Fibroblast of upper back skin (primary cell): ENCODE data around the gene PCDHB4.
"Not testable (repeated sequence)": the region's sequence is repeated elsewhere in the genome, so short reads cannot be mapped to it uniquely, and the experiment has no call there.

Source experiments
- DNase-seq: peaks from one replicate; pipeline ENCODE4 v3.0.0-alpha.2; 2013

PCDHB4 gene

GRCh38 chr5:141121563-141121962 is at the start of gene PCDHB4:
TSS of gene PCDHB4 (plus strand) at chr5:141121818. CDS start at chr5:141121999, 181 bp downstream.
- DNase-seq: no peak

GRCh38 chr5:141077826-141078225 is 43.8 kb upstream of the PCDHB4 start:
- DNase-seq: no peak

- DNase-seq: no peak
These were observed 39.4 kb upstream of the PCDHB4 start for GRCh38 chr5:141082228-141082627.

- DNase-seq: peak; percentile 38
These were observed 37.1 kb upstream of the PCDHB4 start for GRCh38 chr5:141084487-141084989.

- DNase-seq: peak; percentile 59
These were observed 26.9 kb upstream of the PCDHB4 start, which contains the start of gene PCDHB2 for GRCh38 chr5:141094481-141095262. TSS of gene PCDHB2 (plus strand) at chr5:141094615. CDS start at chr5:141094791, 176 bp downstream.

- DNase-seq: no peak
These were observed 26.4 kb upstream of the PCDHB4 start for GRCh38 chr5:141095263-141095641.

- not testable (repeated sequence) for DNase-seq
These were observed 25.4 kb upstream of the PCDHB4 start for GRCh38 chr5:141096181-141096580.

- not testable (repeated sequence) for DNase-seq
These were observed 25.0 kb upstream of the PCDHB4 start for GRCh38 chr5:141096586-141096985.

- DNase-seq: peak; percentile 41
These were observed 21.3 kb upstream of the PCDHB4 start, which contains the start of gene PCDHB3 for GRCh38 chr5:141100243-141100805. TSS of gene PCDHB3 (plus strand) at chr5:141100473. CDS start at chr5:141100650, 177 bp downstream.

- no peak for DNase-seq
These were observed 20.6 kb upstream of the PCDHB4 start for GRCh38 chr5:141101059-141101458.

- DNase-seq: not testable (repeated sequence)
These were observed 19.5 kb upstream of the PCDHB4 start for GRCh38 chr5:141102070-141102469.

GRCh38 chr5:141102471-141102870 is 19.1 kb upstream of the PCDHB4 start:
- not testable (repeated sequence) for DNase-seq

GRCh38 chr5:141105350-141105749 is 16.3 kb upstream of the PCDHB4 start:
- DNase-seq: no peak

GRCh38 chr5:141119250-141119649 is 2.4 kb upstream of the PCDHB4 start:
- no peak for DNase-seq

- DNase-seq: no peak
These were observed 367 bp downstream of the PCDHB4 start for GRCh38 chr5:141121985-141122384.

GRCh38 chr5:141123396-141124135 is 1.9 kb downstream of the PCDHB4 start:
- not testable (repeated sequence) for DNase-seq

GRCh38 chr5:141127305-141127704 is 5.7 kb downstream of the PCDHB4 start:
- no peak for DNase-seq

- DNase-seq: peak; percentile 1
These were observed 13.6 kb downstream of the PCDHB4 start, which contains the start of gene PCDHB5 for GRCh38 chr5:141135030-141135717. TSS of gene PCDHB5 (plus strand) at chr5:141135206. CDS start at chr5:141135435, 229 bp downstream.

- no peak for DNase-seq
These were observed 14.2 kb downstream of the PCDHB4 start for GRCh38 chr5:141135718-141136266.

GRCh38 chr5:141137346-141137745 is 15.7 kb downstream of the PCDHB4 start:
- not testable (repeated sequence) for DNase-seq

- DNase-seq: no peak
These were observed 28.2 kb downstream of the PCDHB4 start, which contains the start of gene PCDHB6 for GRCh38 chr5:141149812-141150211. TSS of gene PCDHB6 (plus strand) at chr5:141150057. CDS start at chr5:141150258, 201 bp downstream.
